ENCODE data around the gene TWIST1.

The TWIST1 gene

DNA sequence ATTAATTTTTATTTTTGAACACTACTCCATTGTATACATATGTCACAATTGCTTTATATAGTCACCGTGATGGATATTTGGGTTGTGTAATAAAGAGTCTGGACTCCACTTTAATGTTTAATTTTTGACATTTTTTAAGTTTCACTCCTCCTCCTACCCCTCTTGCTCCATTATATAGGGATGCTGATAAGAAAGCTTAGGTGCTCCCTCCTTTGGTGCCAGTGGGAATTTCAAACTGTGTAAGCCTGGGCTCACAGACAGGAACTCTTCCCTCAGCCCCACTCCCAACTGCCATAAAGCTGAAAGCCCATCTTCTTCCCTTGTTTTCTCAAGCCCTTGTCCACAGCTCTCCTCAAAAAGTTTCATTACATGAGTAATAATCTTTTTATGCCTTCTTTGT, 47.6 kb downstream of the TWIST1 start:
- Histone ChIP-seq H3K9ac (ENCODE audit: low read depth, low read length) (no peak overlapping the region), H3K27ac (ENCODE audit: low read length) (no peak overlapping the region), H4K20me1 (ENCODE audit: insufficient read depth, low read length) (no peaks in the 10 kb centered on the region), H3K9me3 (ENCODE audit: insufficient read depth, low read length, severe bottlenecking) (no peaks in the 10 kb centered on the region), H3K79me2 (ENCODE audit: insufficient read depth, low read length) (no peaks in the 10 kb centered on the region), H2AFZ (ENCODE audit: low read depth, low read length) (no peak overlapping the region), H3K4me1 (ENCODE audit: insufficient read depth, low read length) (no peaks in the 10 kb centered on the region), H3K4me3 (ENCODE audit: low read depth in 1 of 2, low read length in 2 of 2) (no peak overlapping the region), H3K27me3 (ENCODE audit: insufficient read depth, low read length, poor library complexity) (no peaks in the 10 kb centered on the region), H3K4me2 (ENCODE audit: insufficient read depth, low read length) (no peak overlapping the region), H3K36me3 (ENCODE audit: insufficient read depth, low read length) (no peaks in the 10 kb centered on the region)
- ATAC-seq (ENCODE audit: insufficient read depth, low read depth) (no peak), DNase-seq (no peak)
- TF ChIP-seq, protein P1, sequence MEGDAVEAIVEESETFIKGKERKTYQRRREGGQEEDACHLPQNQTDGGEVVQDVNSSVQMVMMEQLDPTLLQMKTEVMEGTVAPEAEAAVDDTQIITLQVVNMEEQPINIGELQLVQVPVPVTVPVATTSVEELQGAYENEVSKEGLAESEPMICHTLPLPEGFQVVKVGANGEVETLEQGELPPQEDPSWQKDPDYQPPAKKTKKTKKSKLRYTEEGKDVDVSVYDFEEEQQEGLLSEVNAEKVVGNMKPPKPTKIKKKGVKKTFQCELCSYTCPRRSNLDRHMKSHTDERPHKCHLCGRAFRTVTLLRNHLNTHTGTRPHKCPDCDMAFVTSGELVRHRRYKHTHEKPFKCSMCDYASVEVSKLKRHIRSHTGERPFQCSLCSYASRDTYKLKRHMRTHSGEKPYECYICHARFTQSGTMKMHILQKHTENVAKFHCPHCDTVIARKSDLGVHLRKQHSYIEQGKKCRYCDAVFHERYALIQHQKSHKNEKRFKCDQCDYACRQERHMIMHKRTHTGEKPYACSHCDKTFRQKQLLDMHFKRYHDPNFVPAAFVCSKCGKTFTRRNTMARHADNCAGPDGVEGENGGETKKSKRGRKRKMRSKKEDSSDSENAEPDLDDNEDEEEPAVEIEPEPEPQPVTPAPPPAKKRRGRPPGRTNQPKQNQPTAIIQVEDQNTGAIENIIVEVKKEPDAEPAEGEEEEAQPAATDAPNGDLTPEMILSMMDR (IDR thresholded peaks at IDR 0.05; ENCODE audit: borderline replicate concordance, extremely low read depth, low read length, poor library complexity, severe bottlenecking), result no peak
- TF ChIP-seq EZH2 (IDR thresholded peaks at IDR 0.05; ENCODE audit: borderline replicate concordance, low read depth, low read length, severe bottlenecking), result no peak

DNA sequence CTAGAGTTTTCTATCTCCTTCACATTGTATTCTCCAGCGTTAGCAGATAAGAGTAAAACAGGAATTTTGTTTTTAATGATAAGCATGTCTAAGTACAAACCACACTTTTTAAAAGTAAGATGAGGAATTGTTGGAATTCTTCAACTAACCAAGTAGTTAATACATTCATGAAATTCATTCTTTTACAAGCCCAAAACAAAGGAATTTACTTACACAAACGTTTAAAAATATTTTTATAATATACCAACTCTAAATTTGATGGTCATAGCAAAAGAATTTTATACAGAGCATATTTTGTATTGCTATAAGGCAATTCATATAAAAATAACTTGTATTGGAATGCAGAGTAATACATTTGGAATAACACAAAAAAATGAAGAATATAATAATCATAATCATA, 51.3 kb downstream of the TWIST1 start:
- Histone ChIP-seq H3K27ac (ENCODE audit: low read length) (no peak overlapping the region), H3K4me3 (ENCODE audit: low read depth in 1 of 2, low read length in 2 of 2) (no peak overlapping the region), H3K27me3 (ENCODE audit: insufficient read depth, low read length, poor library complexity) (no peaks in the 10 kb centered on the region), H4K20me1 (ENCODE audit: insufficient read depth, low read length) (no peaks in the 10 kb centered on the region), H2AFZ (ENCODE audit: low read depth, low read length) (no peak overlapping the region), H3K4me2 (ENCODE audit: insufficient read depth, low read length) (no peak overlapping the region), H3K79me2 (ENCODE audit: insufficient read depth, low read length) (no peaks in the 10 kb centered on the region), H3K36me3 (ENCODE audit: insufficient read depth, low read length) (no peaks in the 10 kb centered on the region), H3K9me3 (ENCODE audit: insufficient read depth, low read length, severe bottlenecking) (no peaks in the 10 kb centered on the region), H3K9ac (ENCODE audit: low read depth, low read length) (no peak overlapping the region), H3K4me1 (ENCODE audit: insufficient read depth, low read length) (no peaks in the 10 kb centered on the region)
- TF ChIP-seq EZH2 (IDR thresholded peaks at IDR 0.05; ENCODE audit: borderline replicate concordance, low read depth, low read length, severe bottlenecking), result no peak
- TF ChIP-seq, protein P1 (IDR thresholded peaks at IDR 0.05; ENCODE audit: borderline replicate concordance, extremely low read depth, low read length, poor library complexity, severe bottlenecking), result no peak
- no peak for ATAC-seq (ENCODE audit: insufficient read depth, low read depth)
- no peak for DNase-seq
